ENCODE results near the gene ATP2B1. TPM values are rescaled to one million over a fixed set of nuclear protein-coding genes. Genes with fewer than 3 reads are reported as not detected.

ATP2B1 gene
- total and polyA plus RNA-seq, 2 donors (not counting 3 experiments of a cell fraction or from before 2014, with no cell fraction given): 6.4 to 28.0 TPM

DNA sequence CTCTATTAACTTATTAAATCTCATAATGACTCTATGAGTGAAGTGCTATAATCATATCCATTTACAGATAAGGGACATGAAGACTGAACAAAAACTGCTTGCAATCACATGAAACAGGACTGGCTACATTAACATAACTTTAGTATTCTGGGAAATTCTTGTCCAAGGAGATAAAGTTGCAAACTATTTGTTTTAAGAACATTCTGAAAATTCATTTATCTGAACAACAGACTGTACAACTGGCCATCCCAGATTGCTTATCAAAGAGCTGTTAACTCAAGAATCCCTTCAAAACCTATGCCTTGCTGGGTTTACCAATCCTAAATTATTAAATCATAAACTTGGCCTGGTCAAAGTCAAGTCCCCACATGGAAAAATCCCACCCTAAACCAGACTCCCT lies 143.6 kb downstream of the ATP2B1 start:
- CTCF ChIA-PET: interaction anchor here (0.8 to 1.2 kb wide), 2 partner anchors 19 to 22 kb away, joined by 3 read pairs; no protein-coding TSS in a partner anchor
- POLR2A ChIA-PET: no interaction called here

DNA sequence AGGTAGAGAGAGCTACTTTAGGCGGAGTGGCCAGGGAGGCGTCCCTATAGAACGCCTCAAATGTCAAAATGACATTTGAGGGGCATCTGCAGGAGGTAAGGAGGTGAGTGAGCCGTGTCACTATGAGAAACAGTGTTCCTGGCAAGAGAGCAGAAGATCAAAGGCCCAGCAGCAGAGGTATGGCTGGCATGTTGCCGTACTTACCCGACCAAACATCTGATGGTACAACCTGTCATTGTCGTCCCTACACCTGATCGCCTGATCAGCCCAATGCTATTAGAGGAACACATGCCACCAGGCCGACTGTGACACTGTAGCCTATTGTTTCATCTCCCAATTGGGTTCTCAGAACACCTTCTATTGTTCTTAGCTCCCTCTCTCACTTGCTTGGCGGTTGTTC lies 148.9 kb downstream of the ATP2B1 start:
- Histone ChIP-seq H2AFZ (ENCODE audit: low read depth, low read length) (no peak overlapping the region), H3K9me3 (replicated peaks; ENCODE audit: control insufficient read depth, insufficient read depth, low read length) (no peaks in the 10 kb centered on the region), H3K4me2 (ENCODE audit: insufficient read depth, low read length) (no peak overlapping the region), H3K4me1 (ENCODE audit: control insufficient read depth, extremely low read depth, insufficient read depth, low read length) (no peaks in the 10 kb centered on the region), H4K20me1 (replicated peaks; ENCODE audit: control insufficient read depth, extremely low read depth, insufficient read depth, low read length) (no peaks in the 10 kb centered on the region), H3K27me3 (ENCODE audit: control insufficient read depth in 2 of 2, insufficient read depth in 2 of 2, low read length in 2 of 2) (peaks cover 0 to 2% of the 10 kb centered on the region in 2 experiments), H3K4me3 (replicated peaks in 1 of 3; ENCODE audit: insufficient read depth in 1 of 3, low read depth in 1 of 3, low read length in 3 of 3) (no peak overlapping the region), H3K9ac (replicated peaks; ENCODE audit: extremely low read depth, insufficient read depth, low read length) (no peak overlapping the region), H3K79me2 (ENCODE audit: control insufficient read depth, insufficient read depth, low read length) (no peaks in the 10 kb centered on the region), H3K36me3 (ENCODE audit: control insufficient read depth in 2 of 2, extremely low read depth in 1 of 2, insufficient read depth in 2 of 2, low read length in 2 of 2) (no peaks in the 10 kb centered on the region), H3K27ac (ENCODE audit: insufficient read depth, low read depth, low read length) (no peak overlapping the region), H3K9me1 (replicated peaks; ENCODE audit: control insufficient read depth, extremely low read depth, insufficient read depth, low read length) (no peaks in the 10 kb centered on the region)
- TF ChIP-seq POLR2AphosphoS5 (IDR thresholded peaks at IDR 0.05; ENCODE audit: insufficient read depth, low read depth, low read length) (no peak), FOS (IDR thresholded peaks at IDR 0.05; ENCODE audit: borderline replicate concordance, insufficient read depth, low read length) (no peak), EZH2 (IDR thresholded peaks at IDR 0.05; ENCODE audit: borderline replicate concordance, low read depth, low read length, severe bottlenecking) (no peak), MYC (IDR thresholded peaks at IDR 0.05; ENCODE audit: low read depth, low read length) (no peak), GATA2 (IDR thresholded peaks at IDR 0.05; ENCODE audit: insufficient read depth, insufficient read length, low read depth, low read length) (no peak), JUN (IDR thresholded peaks at IDR 0.05; ENCODE audit: borderline replicate concordance, insufficient read depth, insufficient read length, low read depth) (no peak), POLR2A (IDR thresholded peaks at IDR 0.05; ENCODE audit: low read depth, low read length) (no peak)
- TF ChIP-seq, protein P1, sequence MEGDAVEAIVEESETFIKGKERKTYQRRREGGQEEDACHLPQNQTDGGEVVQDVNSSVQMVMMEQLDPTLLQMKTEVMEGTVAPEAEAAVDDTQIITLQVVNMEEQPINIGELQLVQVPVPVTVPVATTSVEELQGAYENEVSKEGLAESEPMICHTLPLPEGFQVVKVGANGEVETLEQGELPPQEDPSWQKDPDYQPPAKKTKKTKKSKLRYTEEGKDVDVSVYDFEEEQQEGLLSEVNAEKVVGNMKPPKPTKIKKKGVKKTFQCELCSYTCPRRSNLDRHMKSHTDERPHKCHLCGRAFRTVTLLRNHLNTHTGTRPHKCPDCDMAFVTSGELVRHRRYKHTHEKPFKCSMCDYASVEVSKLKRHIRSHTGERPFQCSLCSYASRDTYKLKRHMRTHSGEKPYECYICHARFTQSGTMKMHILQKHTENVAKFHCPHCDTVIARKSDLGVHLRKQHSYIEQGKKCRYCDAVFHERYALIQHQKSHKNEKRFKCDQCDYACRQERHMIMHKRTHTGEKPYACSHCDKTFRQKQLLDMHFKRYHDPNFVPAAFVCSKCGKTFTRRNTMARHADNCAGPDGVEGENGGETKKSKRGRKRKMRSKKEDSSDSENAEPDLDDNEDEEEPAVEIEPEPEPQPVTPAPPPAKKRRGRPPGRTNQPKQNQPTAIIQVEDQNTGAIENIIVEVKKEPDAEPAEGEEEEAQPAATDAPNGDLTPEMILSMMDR (IDR thresholded peaks at IDR 0.05; ENCODE audit: extremely low read depth in 1 of 2, insufficient read depth in 1 of 2, low read depth in 1 of 2, low read length in 2 of 2): no peak
- TF ChIP-seq, protein P2, sequence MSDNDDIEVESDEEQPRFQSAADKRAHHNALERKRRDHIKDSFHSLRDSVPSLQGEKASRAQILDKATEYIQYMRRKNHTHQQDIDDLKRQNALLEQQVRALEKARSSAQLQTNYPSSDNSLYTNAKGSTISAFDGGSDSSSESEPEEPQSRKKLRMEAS (IDR thresholded peaks at IDR 0.05; ENCODE audit: insufficient read depth, insufficient read length): no peak
- POLR2A ChIA-PET: no interaction called here
- dilution Hi-C loops (cut with MboI; ENCODE audit: extremely low pct_ligation_motif_present, low sequenced_read_pairs) (no loop called here), intact Hi-C loops (cut with micrococcal nuclease) (no loop called here)
- no peak for DNase-seq (ENCODE audit: low read depth, low spot score)
- CTCF ChIA-PET: no interaction called here
- no TSS peak for BruUV-seq (replicated peaks)
- no peak for FAIRE-seq

More for the DNA sequence above, 143.6 kb downstream of the ATP2B1 start:
- Histone ChIP-seq H3K9ac (replicated peaks; ENCODE audit: extremely low read depth, insufficient read depth, low read length) (no peak overlapping the region), H4K20me1 (replicated peaks; ENCODE audit: control insufficient read depth, extremely low read depth, insufficient read depth, low read length) (no peaks in the 10 kb centered on the region), H3K4me1 (ENCODE audit: control insufficient read depth, extremely low read depth, insufficient read depth, low read length) (no peaks in the 10 kb centered on the region), H3K27ac (ENCODE audit: insufficient read depth, low read depth, low read length) (no peak overlapping the region), H3K36me3 (ENCODE audit: control insufficient read depth in 2 of 2, extremely low read depth in 1 of 2, insufficient read depth in 2 of 2, low read length in 2 of 2) (no peaks in the 10 kb centered on the region), H3K79me2 (ENCODE audit: control insufficient read depth, insufficient read depth, low read length) (no peaks in the 10 kb centered on the region), H3K9me1 (replicated peaks; ENCODE audit: control insufficient read depth, extremely low read depth, insufficient read depth, low read length) (no peaks in the 10 kb centered on the region), H3K9me3 (replicated peaks; ENCODE audit: control insufficient read depth, insufficient read depth, low read length) (no peaks in the 10 kb centered on the region), H3K4me2 (ENCODE audit: insufficient read depth, low read length) (no peak overlapping the region), H3K27me3 (ENCODE audit: control insufficient read depth in 2 of 2, insufficient read depth in 2 of 2, low read length in 2 of 2) (no peaks in the 10 kb centered on the region), H3K4me3 (replicated peaks in 1 of 3; ENCODE audit: insufficient read depth in 1 of 3, low read depth in 1 of 3, low read length in 3 of 3) (no peak overlapping the region), H2AFZ (ENCODE audit: low read depth, low read length) (no peak overlapping the region)
- no peak for DNase-seq (ENCODE audit: low read depth, low spot score)
- TF ChIP-seq EZH2 (IDR thresholded peaks at IDR 0.05; ENCODE audit: borderline replicate concordance, low read depth, low read length, severe bottlenecking) (no peak), POLR2A (IDR thresholded peaks at IDR 0.05; ENCODE audit: low read depth, low read length) (no peak), JUN (IDR thresholded peaks at IDR 0.05; ENCODE audit: borderline replicate concordance, insufficient read depth, insufficient read length, low read depth) (no peak)
- dilution Hi-C loops (cut with MboI; ENCODE audit: extremely low pct_ligation_motif_present, low sequenced_read_pairs): no loop called here
- BruUV-seq (replicated peaks): no TSS peak
- FAIRE-seq: no peak
- intact Hi-C loops (cut with micrococcal nuclease): no loop called here

All from endothelial cell of umbilical vein (primary cell).